A673 (cell line): Measurements from ENCODE around the gene POLA1.

Experiments used
- CTCF ChIP-seq: fragments of 300-800, 200-600 bp; sonication (generic); conservative IDR thresholded peaks from 2 replicates; pipeline ENCODE4 v1.5.1; 2017; ENCODE audit warnings: low read depth, mild to moderate bottlenecking, antibody characterized with exemption, low read length, moderate library complexity, mixed read lengths
- EZH2 ChIP-seq: fragments of 200-600 bp; sonication (generic); IDR thresholded peaks from 2 replicates; pipeline ENCODE4 v1.6.1; 2017; ENCODE audit warnings: borderline replicate concordance, low read depth, mild to moderate bottlenecking, mixed read lengths, antibody characterized with exemption, low read length; ENCODE audit not compliant: poor library complexity, severe bottlenecking

DNA sequence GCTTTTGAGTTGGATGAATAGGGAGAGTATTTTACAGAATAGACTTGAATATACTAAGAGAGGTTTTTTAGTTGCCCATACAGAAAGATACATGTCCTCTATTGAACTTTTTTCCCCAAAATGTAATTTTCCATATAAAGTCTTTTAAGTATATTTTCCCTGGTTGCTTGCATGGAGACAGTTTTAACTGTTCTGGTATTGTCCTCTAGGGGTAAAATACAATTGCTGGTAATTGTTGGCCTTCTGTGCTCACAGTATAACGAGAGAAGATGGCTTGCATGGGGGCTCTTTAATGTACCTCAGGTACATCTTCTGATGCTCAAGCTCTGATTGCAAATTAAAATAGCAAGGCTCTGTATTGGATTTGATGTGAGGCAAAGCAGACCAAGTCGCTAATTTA lies 186.0 kb downstream of the POLA1 start:
- TF ChIP-seq CTCF: no peak
- no peak for TF ChIP-seq EZH2
